K562 (cell line): ENCODE data around the gene SGMS1. TPM values are rescaled to one million over a fixed set of nuclear protein-coding genes. Genes with fewer than 3 reads are reported as not detected.
A peak's percentile ranks its signal among the peaks of the same experiment; 100 is the strongest.

Source experiments
- CTBP1 ChIP-seq: fragments of 450-650 bp; IDR thresholded peaks from 2 replicates; pipeline ENCODE4 v1.6.1; 2016; ENCODE audit warnings: borderline replicate concordance
- E2F6 ChIP-seq, 2 experiments: IDR thresholded peaks; 2 replicates each; pipeline ENCODE4 v1.6.1; 2011; ENCODE audit warnings: borderline replicate concordance in 1 of 2, control low read depth in 1 of 2, low read depth in 1 of 2, low read length in 1 of 2, mild to moderate bottlenecking in 1 of 2, mixed read lengths in 1 of 2, moderate library complexity in 1 of 2; ENCODE audit not compliant: insufficient read depth in 1 of 2, insufficient read length in 1 of 2, poor library complexity in 1 of 2, severe bottlenecking in 1 of 2; ENCODE audit errors: extremely low read depth in 1 of 2
- E4F1 ChIP-seq: fragments of 250-450 bp; sonication (Bioruptor Pico); IDR thresholded peaks from 2 replicates; pipeline ENCODE4 v1.5.0; 2021; ENCODE audit warnings: mild to moderate bottlenecking, borderline replicate concordance
- FOXJ2 ChIP-seq: fragments of 200-800 bp; sonication (Bioruptor generic); IDR thresholded peaks from 2 replicates; pipeline ENCODE4 v1.6.1; 2016; ENCODE audit warnings: missing genetic modification characterization, missing compliant biosample characterization
- FOXJ3 ChIP-seq: sonication (generic); formaldehyde crosslinking; IDR thresholded peaks from 2 replicates; pipeline ENCODE4 v1.4.0; 2020; ENCODE audit warnings: mild to moderate bottlenecking, missing genetic modification reagents
- HNRNPH1 ChIP-seq: fragments of 200-400 bp; formaldehyde crosslinking; optimal IDR thresholded peaks from 2 replicates; pipeline ENCODE3; 2017; ENCODE audit warnings: low read depth, mild to moderate bottlenecking, low read length, moderate library complexity
- POU5F1 ChIP-seq: fragments of 150-350 bp; IDR thresholded peaks from 2 replicates; pipeline ENCODE4 v1.6.1; 2014; ENCODE audit warnings: borderline replicate concordance, low read length, low read depth, mild to moderate bottlenecking; ENCODE audit not compliant: partially characterized antibody
- RBM17 ChIP-seq: fragments of 200-400 bp; formaldehyde crosslinking; IDR thresholded peaks from 2 replicates; pipeline ENCODE4 v1.6.1; 2017; ENCODE audit warnings: low read depth, mild to moderate bottlenecking, low read length, borderline replicate concordance
- SETDB1 ChIP-seq: IDR thresholded peaks from one replicate; pipeline ENCODE4 v1.6.1; 2012; ENCODE audit warnings: low read length, control low read depth, inconsistent platforms
- ZNF277 ChIP-seq: fragments of 250-450 bp; sonication (Bioruptor Pico); IDR thresholded peaks from 2 replicates; pipeline ENCODE4 v1.8.0; 2022; ENCODE audit warnings: inconsistent platforms, mild to moderate bottlenecking, moderate library complexity, borderline replicate concordance
- ZNF431 ChIP-seq: sonication (generic); formaldehyde crosslinking; IDR thresholded peaks from 2 replicates; pipeline ENCODE4 v1.8.0; 2022; ENCODE audit warnings: mild to moderate bottlenecking, missing genetic modification reagents
- polyA plus RNA-seq, 8 experiments: library from polyadenylated mRNA; depleted of rRNA in 4 of 8; stranded (reverse) in 5 of 8; unstranded in 3 of 8; fragments of >200 nt; fragmentation: Nextera tagmentation in 2 of 8; fragmentation: Illumina TruSeq in 1 of 8; extraction: Ambion mirVana in 2 of 8; extraction: Trizol in 1 of 8; gene quantifications; 2 replicates each; pipeline versions ENCODE4 v1.2.1 to v1.2.3, GENCODE V29; 2011 to 2014; ENCODE audit warnings: inconsistent platforms in 1 of 8, missing spikeins in 1 of 8
- total RNA-seq, 7 experiments: library from RNA; depleted of rRNA in 6 of 7; stranded (reverse); fragments of >200 nt in 6 of 7; fragmentation: Illumina TruSeq in 2 of 7; extraction: Trizol in 2 of 7; gene quantifications; 2 replicates each; pipeline versions ENCODE4 v1.2.1 to v1.2.3, GENCODE V29; 2011 to 2021; ENCODE audit warnings: low replicate concordance in 1 of 7
- TF ChIP-seq, protein P1 (sequence below): fragments of 250-450 bp; sonication (Bioruptor Pico); IDR thresholded peaks from 2 replicates; pipeline ENCODE4 v1.9.0; 2021; ENCODE audit warnings: mild to moderate bottlenecking
- TF ChIP-seq, protein P2 (sequence below): sonication (generic); formaldehyde crosslinking; IDR thresholded peaks from 2 replicates; pipeline ENCODE4 v1.8.1; 2023; ENCODE audit warnings: mild to moderate bottlenecking, missing genetic modification reagents
- TF ChIP-seq, protein P3 (sequence below): fragments of 250-450 bp; sonication (Bioruptor Pico); IDR thresholded peaks from 2 replicates; pipeline ENCODE4 v1.5.0; 2021

SGMS1 gene
- total and polyA plus RNA-seq, 9 of the 15 experiments (the other 6 are each of a cell fraction or from before 2014, with no cell fraction given), result 22.6 to 232 (median 82.2) TPM

DNA sequence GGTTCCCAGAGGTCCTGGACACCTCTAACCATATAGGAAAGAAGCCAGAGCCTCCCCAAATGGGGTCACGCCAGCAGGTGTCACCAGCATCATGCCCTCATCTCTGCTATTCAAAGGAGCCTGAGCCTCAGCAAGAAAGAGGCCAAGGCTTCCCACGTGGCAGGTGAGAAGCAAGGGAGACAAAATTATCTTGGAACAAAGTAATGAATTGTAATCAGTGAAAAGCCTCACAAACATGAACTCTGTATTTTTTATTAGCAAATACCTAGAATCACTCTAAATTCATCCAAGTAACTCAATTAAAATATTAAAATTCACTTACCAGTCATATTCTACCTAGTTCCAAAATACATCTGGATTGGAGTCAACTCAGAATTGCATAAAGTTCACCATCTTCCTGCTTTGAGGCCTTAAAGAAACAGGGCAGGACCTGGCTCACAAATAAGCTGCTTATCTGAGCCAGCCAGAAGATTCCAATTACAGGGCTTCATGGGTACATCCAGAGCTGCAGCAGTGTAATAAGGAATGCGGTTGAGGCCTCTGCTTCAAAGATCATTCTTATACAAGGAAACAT is 68.7 kb downstream of the SGMS1 start (continued):
- TF ChIP-seq, protein P1, sequence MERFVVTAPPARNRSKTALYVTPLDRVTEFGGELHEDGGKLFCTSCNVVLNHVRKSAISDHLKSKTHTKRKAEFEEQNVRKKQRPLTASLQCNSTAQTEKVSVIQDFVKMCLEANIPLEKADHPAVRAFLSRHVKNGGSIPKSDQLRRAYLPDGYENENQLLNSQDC (CRISPR knock-in tag), result no peak
- TF ChIP-seq POU5F1 (no peak), FOXJ2 (tag) (no peak), E2F6 (IDR thresholded peaks at IDR 0.05; ENCODE audit: borderline replicate concordance in 1 of 2, extremely low read depth in 1 of 2, insufficient read depth in 1 of 2, insufficient read length in 1 of 2, low read depth in 1 of 2, low read length in 1 of 2, poor library complexity in 1 of 2, severe bottlenecking in 1 of 2) (peak in 1 of 2 experiments; percentile 30), ZNF277 (no peak), ZNF431 (CRISPR knock-in tag) (0 out of 2 replicates have a peak, but pooled peaks have one; percentile 4), RBM17 (no peak), FOXJ3 (CRISPR knock-in tag) (no peak), CTBP1 (0 out of 2 replicates have a peak, but pooled peaks have one; percentile 22), E4F1 (CRISPR knock-in tag) (no peak), HNRNPH1 (no peak), SETDB1 (no peak)
- TF ChIP-seq, protein P2, sequence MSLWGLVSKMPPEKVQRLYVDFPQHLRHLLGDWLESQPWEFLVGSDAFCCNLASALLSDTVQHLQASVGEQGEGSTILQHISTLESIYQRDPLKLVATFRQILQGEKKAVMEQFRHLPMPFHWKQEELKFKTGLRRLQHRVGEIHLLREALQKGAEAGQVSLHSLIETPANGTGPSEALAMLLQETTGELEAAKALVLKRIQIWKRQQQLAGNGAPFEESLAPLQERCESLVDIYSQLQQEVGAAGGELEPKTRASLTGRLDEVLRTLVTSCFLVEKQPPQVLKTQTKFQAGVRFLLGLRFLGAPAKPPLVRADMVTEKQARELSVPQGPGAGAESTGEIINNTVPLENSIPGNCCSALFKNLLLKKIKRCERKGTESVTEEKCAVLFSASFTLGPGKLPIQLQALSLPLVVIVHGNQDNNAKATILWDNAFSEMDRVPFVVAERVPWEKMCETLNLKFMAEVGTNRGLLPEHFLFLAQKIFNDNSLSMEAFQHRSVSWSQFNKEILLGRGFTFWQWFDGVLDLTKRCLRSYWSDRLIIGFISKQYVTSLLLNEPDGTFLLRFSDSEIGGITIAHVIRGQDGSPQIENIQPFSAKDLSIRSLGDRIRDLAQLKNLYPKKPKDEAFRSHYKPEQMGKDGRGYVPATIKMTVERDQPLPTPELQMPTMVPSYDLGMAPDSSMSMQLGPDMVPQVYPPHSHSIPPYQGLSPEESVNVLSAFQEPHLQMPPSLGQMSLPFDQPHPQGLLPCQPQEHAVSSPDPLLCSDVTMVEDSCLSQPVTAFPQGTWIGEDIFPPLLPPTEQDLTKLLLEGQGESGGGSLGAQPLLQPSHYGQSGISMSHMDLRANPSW (CRISPR knock-in tag), result no peak
- TF ChIP-seq, protein P3, sequence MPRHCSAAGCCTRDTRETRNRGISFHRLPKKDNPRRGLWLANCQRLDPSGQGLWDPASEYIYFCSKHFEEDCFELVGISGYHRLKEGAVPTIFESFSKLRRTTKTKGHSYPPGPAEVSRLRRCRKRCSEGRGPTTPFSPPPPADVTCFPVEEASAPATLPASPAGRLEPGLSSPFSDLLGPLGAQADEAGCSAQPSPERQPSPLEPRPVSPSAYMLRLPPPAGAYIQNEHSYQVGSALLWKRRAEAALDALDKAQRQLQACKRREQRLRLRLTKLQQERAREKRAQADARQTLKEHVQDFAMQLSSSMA, result no peak
